GM12891 (cell line): ENCODE results near the gene CLEC4M.
A peak's percentile ranks its signal among the peaks of the same experiment; 100 is the strongest.
"Not testable (repeated sequence)": the region's sequence is repeated elsewhere in the genome, so short reads cannot be mapped to it uniquely, and the experiment has no call there.

Experiments
- DNase-seq: peaks from one replicate; pipeline ENCODE4 v3.0.0; 2011; ENCODE audit warnings: low spot score; ENCODE audit not compliant: insufficient read length
- FAIRE-seq: peaks from 2 replicates; lab custom pipeline; 2011; peaks lifted over from hg19 to GRCh38; lab: Jason Lieb, UNC
- PAX5 ChIP-seq: IDR thresholded peaks from 2 replicates; pipeline ENCODE4 v1.6.1; 2011; ENCODE audit warnings: low read length, moderate library complexity, mild to moderate bottlenecking; ENCODE audit not compliant: insufficient read depth, severe bottlenecking
- POLR2A ChIP-seq: IDR thresholded peaks from 2 replicates; pipeline ENCODE4 v1.6.1; 2011; ENCODE audit warnings: low read depth, low read length, control low read depth
- POLR2AphosphoS5 ChIP-seq: IDR thresholded peaks from 2 replicates; pipeline ENCODE4 v1.6.1; 2011; ENCODE audit warnings: low read depth, low read length, control low read depth
- POU2F2 ChIP-seq: IDR thresholded peaks from 2 replicates; pipeline ENCODE4 v1.6.1; 2011; ENCODE audit warnings: low read depth, mild to moderate bottlenecking, control low read depth, low read length, moderate library complexity
- SPI1 ChIP-seq: IDR thresholded peaks from 2 replicates; pipeline ENCODE4 v1.6.1; 2011; ENCODE audit warnings: low read depth, low read length, control low read depth
- TAF1 ChIP-seq: IDR thresholded peaks from 2 replicates; pipeline ENCODE4 v1.6.1; 2011; ENCODE audit warnings: low read depth, low read length, control low read depth

CLEC4M gene

DNA sequence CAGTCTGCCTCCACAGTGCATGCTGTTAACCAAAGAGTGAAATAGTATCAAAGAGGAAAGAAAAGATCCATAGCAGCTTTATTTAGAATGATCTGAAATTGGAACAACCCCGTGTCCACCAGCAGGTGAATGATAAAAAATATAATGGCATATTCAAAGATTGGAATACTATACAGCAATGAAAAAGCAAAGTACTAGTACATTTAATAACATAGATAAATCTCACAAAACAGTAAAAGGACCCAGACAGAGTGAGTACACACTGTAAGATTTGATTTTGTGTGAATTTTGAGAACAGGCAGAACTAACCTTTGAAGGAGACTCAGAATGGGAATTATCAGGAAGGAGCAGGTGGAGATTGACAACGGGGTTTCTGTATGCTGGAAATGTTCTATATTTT is 14.9 kb upstream of the CLEC4M start:
- no peak for TF ChIP-seq POU2F2
- no peak for TF ChIP-seq POLR2AphosphoS5
- TF ChIP-seq TAF1 = no peak
- FAIRE-seq (no peak), DNase-seq (no peak)

DNA sequence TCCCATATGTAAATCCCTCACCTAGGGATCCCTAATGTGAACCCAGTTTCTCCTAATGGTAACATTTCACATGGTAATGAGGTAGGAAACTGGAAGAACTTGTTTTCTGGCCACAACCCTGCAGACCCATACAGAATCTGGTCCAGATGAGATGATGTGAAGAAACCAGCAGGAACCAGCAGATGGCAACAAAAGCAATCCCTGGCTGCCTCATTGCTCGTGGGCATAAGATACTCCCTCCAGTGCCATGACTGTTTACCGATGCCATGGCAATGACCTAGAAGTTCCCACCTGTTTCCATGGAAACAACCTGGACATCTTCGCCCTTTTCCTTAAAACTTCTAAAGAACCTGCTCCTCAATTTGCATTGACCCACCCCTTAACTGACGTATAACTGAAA is 14.3 kb upstream of the CLEC4M start:
- DNase-seq (no peak), FAIRE-seq (no peak)
- TF ChIP-seq TAF1 (no peak), POLR2A (no peak), PAX5 (no peak), POLR2AphosphoS5 (no peak), SPI1 (no peak), POU2F2 (no peak)

DNA sequence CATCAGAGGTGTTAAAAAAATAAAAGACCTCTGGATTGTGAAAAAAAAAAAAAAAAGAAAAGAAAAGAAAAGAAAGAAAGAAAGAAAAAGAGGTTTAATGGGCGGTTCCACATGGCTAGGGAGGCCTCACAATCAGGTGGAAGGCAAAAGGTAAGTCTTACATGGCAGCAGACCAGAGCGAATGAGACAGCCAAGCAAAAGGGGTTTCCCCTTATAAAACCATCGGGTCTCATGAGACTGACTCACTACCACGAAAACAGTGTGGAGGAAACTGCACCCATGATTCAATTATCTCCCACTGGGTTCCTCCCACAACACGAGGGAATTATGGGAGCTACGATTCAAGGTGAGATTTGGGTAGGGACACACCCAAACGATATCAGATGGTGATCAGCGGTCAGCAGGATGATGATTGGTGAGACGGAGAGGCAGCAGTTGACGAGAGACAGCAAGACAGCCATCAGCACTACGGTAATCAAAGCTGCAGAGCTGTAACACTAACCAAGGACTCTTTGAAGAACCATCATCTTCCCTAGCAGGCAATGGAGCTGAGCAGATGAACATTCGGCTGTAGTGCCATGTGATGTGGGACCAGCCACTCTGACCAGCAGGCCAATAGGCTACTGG is 11.8 kb upstream of the CLEC4M start:
- no peak for DNase-seq
- peak; percentile 93 for FAIRE-seq
- TF ChIP-seq POLR2AphosphoS5 (no peak), SPI1 (no peak), POU2F2 (no peak), TAF1 (no peak), POLR2A (no peak)

DNA sequence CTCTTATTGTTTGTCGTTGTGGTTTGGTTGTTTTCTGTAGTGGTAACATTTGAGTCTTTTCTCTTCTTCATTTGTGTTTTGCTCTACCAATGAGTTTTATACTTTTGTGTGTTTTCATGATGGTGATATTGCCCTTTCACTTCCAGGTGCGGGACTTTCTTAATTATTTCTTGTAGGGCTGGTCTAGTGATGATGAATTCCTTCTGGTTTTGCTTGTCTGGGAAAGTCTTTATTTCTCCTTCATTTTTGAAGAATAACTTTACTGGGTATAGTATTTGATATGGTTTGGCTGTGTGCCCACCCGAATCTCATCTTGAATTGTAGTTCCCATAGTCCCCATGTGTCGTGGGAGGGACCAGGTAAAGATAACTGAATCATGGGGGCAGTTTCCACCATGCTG is 6.8 kb upstream of the CLEC4M start:
- no peak for DNase-seq
- no peak for FAIRE-seq
- TF ChIP-seq SPI1 = no peak
- no peak for TF ChIP-seq POLR2A
- TF ChIP-seq POLR2AphosphoS5 = no peak
- no peak for TF ChIP-seq POU2F2
- no peak for TF ChIP-seq PAX5

DNA sequence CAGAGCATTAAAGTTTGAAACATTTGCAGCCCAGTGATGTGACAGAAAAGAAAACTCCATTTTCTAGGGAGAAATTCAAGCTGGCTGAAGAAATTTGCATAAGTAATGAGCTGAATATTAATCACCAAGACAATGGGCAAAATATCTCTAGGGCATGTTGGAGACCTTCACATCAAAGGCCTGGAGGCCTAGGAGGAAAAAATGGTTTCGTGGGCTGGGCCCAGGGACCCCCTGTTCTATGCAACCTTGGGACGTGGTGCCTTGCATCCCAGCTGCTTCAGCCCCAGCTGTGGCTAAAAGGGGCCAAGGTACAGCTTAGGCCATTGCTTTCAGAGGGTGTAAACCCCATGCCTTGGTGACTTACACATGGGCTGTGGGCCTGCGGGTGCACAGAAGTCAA is 5.7 kb upstream of the CLEC4M start:
- TF ChIP-seq POLR2A (no peak), POLR2AphosphoS5 (no peak), PAX5 (no peak), TAF1 (no peak), POU2F2 (no peak), SPI1 (no peak)
- FAIRE-seq = no peak
- no peak for DNase-seq

DNA sequence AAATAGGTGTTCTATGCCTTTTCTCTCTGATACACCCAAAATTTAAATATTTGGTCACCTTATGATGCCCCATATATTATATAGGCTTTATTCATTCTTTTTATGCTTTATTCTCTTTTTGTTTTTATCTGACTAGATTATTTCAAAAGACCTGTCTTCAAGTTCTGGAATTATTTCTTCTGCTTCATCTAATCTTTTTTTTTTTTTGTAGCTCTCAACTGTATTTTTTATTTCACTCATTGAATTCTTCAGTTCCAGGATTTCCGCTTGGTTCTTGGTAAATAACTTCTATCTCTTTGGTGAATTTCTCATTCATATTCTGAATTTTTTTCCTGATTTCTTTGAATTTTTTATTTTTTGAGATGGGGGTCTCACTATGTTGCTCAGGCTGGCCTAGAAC is 3.9 kb upstream of the CLEC4M start:
- no peak for DNase-seq
- FAIRE-seq = no peak
- TF ChIP-seq TAF1 (no peak), PAX5 (no peak), SPI1 (no peak), POLR2AphosphoS5 (no peak), POU2F2 (no peak), POLR2A (no peak)

DNA sequence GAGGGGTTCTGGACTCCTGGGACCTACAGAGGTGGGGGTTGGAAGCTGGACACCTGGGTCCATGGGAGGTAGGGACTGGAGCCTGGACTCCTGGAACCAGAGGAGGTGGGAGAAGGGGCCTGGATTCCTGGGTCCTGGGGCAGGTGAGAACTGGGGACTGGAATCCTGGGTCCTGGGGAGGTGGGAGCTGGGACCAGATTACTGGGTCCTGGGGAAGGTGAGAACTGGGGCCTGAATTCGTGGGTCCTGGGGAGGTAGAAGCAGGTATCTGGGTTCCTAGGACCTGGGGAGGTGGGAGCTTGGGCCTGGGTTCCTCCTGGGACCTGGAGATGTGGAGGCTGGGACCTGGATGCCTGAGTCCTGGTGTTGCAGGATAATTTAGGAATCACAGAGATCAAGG is 653 bp downstream of the CLEC4M start:
- TF ChIP-seq POU2F2 = no peak
- TF ChIP-seq PAX5 = no peak
- DNase-seq (no peak), FAIRE-seq (no peak)

DNA sequence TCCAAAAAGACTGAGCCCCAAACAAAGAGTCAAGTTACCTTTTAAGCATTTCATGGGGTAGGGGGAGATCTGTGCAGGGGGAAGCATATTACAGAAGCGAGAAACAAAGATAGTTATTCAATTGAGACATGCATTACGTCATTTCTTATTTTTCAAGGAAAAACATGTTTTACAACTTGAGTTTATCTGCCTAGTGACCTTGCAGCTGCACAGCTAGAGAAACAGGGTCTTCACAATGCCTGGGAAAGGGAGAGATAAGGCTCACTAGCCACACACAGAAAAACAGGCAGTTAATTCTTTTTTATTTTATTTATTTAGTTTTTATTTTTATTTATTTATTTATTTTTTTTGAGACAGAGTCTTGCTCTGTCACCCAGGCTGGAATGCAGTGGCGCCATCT is 1.1 kb downstream of the CLEC4M start:
- not testable (repeated sequence) for DNase-seq, FAIRE-seq

DNA sequence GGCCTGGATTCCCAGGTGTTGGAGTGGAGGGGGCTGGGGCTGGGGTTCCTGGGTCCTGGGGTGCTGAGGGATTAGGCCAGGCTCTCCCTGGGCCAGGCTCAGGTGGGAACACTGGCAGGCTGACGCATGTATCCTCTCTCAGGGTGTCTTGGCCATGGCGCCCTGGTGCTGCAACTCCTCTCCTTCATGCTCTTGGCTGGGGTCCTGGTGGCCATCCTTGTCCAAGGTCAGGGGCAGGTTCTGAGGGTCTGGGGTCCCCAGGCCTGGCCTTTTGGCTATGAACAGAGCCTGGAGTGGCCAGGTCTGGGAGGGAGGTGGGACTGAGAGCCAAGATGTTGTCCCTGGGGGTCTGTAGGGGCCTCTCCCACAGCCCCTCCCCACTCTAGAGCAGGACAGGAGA is 2.0 kb downstream of the CLEC4M start:
- FAIRE-seq, DNase-seq: not testable (repeated sequence)

DNA sequence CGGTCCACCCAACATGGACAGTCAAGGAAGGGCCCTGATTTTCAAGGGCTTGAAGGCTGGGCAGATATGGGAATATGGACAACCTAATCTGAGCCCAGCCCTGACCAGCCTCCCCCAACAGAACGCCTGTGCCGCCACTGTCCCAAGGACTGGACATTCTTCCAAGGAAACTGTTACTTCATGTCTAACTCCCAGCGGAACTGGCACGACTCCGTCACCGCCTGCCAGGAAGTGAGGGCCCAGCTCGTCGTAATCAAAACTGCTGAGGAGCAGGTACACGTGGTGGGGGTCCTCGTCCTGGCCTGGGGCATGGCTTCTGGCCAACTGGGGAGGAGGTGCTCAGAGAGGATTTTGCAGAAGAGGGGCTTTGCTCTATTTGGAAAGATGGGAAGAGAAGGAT is 3.5 kb downstream of the CLEC4M start:
- TF ChIP-seq POLR2AphosphoS5 (no peak), SPI1 (no peak), TAF1 (no peak), POU2F2 (no peak), PAX5 (no peak), POLR2A (no peak)
- DNase-seq (no peak), FAIRE-seq (no peak)

DNA sequence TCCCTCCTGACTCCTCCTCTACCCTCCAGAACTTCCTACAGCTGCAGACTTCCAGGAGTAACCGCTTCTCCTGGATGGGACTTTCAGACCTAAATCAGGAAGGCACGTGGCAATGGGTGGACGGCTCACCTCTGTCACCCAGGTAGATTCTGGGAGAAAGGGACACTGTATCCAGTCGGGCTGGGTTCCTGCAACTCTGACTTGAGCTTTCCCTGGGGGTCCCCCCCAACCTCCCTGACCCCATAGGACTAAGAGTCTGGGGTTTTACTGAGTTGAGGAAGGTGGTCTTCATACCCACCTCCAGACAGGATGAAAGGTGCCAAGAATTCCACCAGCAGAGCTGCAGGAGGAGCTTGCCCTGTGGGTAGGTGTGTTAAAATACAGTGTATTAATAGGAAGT is 4.4 kb downstream of the CLEC4M start:
- DNase-seq (no peak), FAIRE-seq (peak; percentile 23)
- TF ChIP-seq POLR2A (no peak), POLR2AphosphoS5 (no peak), SPI1 (no peak), PAX5 (no peak), POU2F2 (no peak), TAF1 (no peak)
